ENCODE data around the gene PHYHIPL. TPM values are rescaled to one million over a fixed set of nuclear protein-coding genes. Genes with fewer than 3 reads are reported as not detected.

Gene PHYHIPL
- 0.69 TPM for total RNA-seq (ENCODE audit: unreplicated experiment)
- long read RNA-seq, result 0 reads

DNA sequence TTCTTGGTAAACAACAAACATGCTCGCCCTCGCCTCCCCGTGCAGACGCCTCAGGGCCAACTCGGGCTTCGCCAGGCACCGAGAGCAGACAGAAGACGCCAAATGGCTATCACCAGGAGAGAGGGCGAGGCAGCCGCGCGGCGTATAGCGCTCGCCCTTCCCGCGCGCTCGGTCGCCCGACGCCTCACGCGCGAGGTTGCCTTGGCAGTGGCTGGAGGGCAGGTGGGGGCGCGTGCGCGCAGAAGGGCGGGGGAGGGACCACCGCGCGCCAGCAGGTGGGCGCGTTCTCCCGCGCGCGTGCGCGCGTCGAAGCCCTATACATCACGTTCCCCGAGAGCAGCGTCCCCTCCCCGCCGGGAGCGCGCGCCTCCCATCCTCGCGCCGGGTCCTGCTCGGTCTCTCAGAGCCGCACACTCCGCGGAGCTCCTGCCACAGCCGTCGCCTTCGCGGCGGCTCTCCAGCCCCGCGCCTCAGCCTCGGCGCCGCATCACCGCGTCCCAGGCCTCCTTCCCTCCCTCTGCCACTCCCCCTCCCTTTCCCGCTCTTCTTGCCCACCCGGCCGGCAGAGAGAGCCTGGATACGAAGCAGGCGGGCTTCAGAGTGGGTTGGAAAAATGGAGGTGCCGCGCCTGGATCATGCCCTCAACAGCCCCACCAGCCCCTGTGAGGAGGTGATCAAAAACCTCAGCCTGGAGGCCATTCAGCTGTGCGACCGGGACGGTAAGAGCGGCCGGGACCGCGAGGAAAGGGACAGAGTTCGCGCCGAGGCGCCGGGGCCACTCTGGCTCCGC, at the start of gene PHYHIPL:
PHYHIPL (plus strand) TSS at position 403 of the 790 bp plus-strand sequence; CDS start at position 614, 211 bp downstream.
- Mint-ChIP-seq H3K4me1 (ENCODE audit: unreplicated experiment) (peaks cover 6% of the 10 kb centered on the region), H3K27me3 (ENCODE audit: unreplicated experiment) (peaks cover 13% of the 10 kb centered on the region), H3K36me3 (ENCODE audit: low read depth, unreplicated experiment) (no peaks in the 10 kb centered on the region), H3K9me3 (ENCODE audit: unreplicated experiment) (no peaks in the 10 kb centered on the region), H3K4me3 (ENCODE audit: unreplicated experiment) (peak within 1 kb of the TSS; percentile 94), H3K27ac (ENCODE audit: unreplicated experiment) (peak within 1 kb of the TSS; percentile 49)
- TF ChIP-seq, protein P1, sequence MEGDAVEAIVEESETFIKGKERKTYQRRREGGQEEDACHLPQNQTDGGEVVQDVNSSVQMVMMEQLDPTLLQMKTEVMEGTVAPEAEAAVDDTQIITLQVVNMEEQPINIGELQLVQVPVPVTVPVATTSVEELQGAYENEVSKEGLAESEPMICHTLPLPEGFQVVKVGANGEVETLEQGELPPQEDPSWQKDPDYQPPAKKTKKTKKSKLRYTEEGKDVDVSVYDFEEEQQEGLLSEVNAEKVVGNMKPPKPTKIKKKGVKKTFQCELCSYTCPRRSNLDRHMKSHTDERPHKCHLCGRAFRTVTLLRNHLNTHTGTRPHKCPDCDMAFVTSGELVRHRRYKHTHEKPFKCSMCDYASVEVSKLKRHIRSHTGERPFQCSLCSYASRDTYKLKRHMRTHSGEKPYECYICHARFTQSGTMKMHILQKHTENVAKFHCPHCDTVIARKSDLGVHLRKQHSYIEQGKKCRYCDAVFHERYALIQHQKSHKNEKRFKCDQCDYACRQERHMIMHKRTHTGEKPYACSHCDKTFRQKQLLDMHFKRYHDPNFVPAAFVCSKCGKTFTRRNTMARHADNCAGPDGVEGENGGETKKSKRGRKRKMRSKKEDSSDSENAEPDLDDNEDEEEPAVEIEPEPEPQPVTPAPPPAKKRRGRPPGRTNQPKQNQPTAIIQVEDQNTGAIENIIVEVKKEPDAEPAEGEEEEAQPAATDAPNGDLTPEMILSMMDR (IDR thresholded peaks at IDR 0.05; ENCODE audit: unreplicated experiment), result no peak
- peak; percentile 40 for DNase-seq (ENCODE audit: low spot score)

DNA sequence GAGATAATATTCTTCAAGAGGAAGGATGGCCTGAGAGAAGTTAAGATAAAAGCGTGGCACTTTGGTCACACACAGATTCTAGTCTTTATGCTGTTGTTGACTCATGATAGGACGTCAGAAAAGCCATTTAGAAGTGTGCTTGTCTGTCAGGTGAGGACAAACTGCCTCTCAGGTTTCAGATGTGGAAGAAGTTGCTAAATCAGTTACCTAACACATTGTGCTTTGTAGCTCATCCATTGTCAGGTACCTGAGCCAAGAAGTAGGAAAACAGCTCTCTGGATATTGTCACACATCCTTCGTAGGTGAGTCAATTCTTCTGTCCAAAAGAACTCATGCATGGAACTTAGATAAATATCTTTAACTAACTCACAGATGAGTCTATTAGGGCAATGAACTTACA, 49.5 kb upstream of the PHYHIPL start:
- no peaks in the 10 kb centered on the region for H3K9me3 Mint-ChIP-seq (ENCODE audit: unreplicated experiment)
- TF ChIP-seq, protein P1 (IDR thresholded peaks at IDR 0.05; ENCODE audit: unreplicated experiment), result no peak
- no peaks in the 10 kb centered on the region for H3K36me3 Mint-ChIP-seq (ENCODE audit: low read depth, unreplicated experiment)
- no peak for DNase-seq (ENCODE audit: low spot score)
- no peak overlapping the region for H3K4me3 Mint-ChIP-seq (ENCODE audit: unreplicated experiment)
- H3K27me3 Mint-ChIP-seq (ENCODE audit: unreplicated experiment), result peaks cover 1% of the 10 kb centered on the region
- H3K4me1 Mint-ChIP-seq (ENCODE audit: unreplicated experiment), result no peaks in the 10 kb centered on the region
- H3K27ac Mint-ChIP-seq (ENCODE audit: unreplicated experiment), result no peak overlapping the region

DNA sequence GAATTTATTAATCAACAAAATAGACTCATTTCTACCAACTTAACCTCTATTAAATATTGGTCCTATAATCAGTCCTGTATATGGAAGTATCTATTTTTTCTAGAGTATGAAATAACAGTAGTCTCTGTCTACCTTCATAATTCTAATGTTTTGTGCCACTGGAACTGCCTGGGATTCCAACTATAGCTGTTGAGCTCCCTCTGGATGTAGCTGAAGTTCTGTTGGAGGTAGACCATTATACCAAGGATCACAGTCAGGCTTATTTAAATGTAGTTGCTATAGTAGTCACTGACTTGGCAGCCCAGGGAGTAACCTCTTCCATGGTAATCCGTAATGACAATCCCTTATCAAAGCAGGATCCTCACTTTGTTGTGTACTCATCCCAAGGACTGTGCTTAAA, 48.5 kb upstream of the PHYHIPL start:
- Mint-ChIP-seq H3K9me3 (ENCODE audit: unreplicated experiment) (no peaks in the 10 kb centered on the region), H3K27ac (ENCODE audit: unreplicated experiment) (no peak overlapping the region), H3K27me3 (ENCODE audit: unreplicated experiment) (peaks cover 1% of the 10 kb centered on the region), H3K4me3 (ENCODE audit: unreplicated experiment) (no peak overlapping the region), H3K36me3 (ENCODE audit: low read depth, unreplicated experiment) (no peaks in the 10 kb centered on the region), H3K4me1 (ENCODE audit: unreplicated experiment) (no peaks in the 10 kb centered on the region)
- no peak for DNase-seq (ENCODE audit: low spot score)
- TF ChIP-seq, protein P1 (IDR thresholded peaks at IDR 0.05; ENCODE audit: unreplicated experiment), result no peak

DNA sequence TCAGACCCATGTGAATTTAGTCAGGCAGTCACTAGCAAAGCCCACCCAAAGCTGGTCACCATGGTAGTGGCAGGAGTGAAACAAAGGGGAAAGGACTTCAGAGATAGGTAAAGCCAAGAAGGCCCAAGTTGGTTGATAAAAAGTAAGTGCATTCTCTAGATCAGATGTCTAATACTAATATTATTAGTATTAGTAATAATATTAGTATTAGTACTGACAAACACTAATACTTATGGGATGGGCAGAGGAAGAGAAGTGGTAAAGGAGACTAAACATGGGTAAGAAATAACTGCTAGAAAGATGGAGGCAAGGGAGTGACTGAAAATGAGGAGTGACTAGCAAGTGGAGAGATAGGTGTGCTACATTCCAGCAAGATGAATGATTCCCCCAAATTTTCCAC, 46.6 kb upstream of the PHYHIPL start:
- TF ChIP-seq, protein P1 (IDR thresholded peaks at IDR 0.05; ENCODE audit: unreplicated experiment), result no peak
- H3K27ac Mint-ChIP-seq (ENCODE audit: unreplicated experiment), result no peak overlapping the region
- H3K36me3 Mint-ChIP-seq (ENCODE audit: low read depth, unreplicated experiment), result no peaks in the 10 kb centered on the region
- no peak overlapping the region for H3K4me3 Mint-ChIP-seq (ENCODE audit: unreplicated experiment)
- no peak for DNase-seq (ENCODE audit: low spot score)
- peaks cover 1% of the 10 kb centered on the region for H3K27me3 Mint-ChIP-seq (ENCODE audit: unreplicated experiment)
- no peaks in the 10 kb centered on the region for H3K9me3 Mint-ChIP-seq (ENCODE audit: unreplicated experiment)
- H3K4me1 Mint-ChIP-seq (ENCODE audit: unreplicated experiment), result peaks cover 3% of the 10 kb centered on the region

DNA sequence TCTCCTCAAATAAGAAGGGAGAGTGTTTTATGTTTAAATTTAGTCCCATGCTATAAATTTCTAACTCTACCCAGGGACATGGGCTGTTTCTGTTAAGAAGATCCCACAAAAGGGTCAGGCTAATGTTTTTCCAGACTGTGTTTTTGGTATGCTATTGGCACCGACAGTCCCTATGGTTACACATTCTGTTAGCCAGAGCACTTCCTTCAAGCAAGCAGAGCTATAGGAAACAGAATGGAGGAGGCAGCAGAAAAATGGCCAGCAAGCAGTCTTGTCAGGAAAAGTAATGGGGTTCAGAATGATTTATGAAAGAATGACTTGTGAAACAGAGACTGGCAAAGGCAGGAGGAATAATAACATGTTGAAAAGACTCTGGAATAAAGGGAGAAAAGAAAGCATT, 44.8 kb upstream of the PHYHIPL start:
- DNase-seq (ENCODE audit: low spot score), result no peak
- Mint-ChIP-seq H3K27me3 (ENCODE audit: unreplicated experiment) (peaks cover 1% of the 10 kb centered on the region), H3K4me3 (ENCODE audit: unreplicated experiment) (no peak overlapping the region), H3K9me3 (ENCODE audit: unreplicated experiment) (no peaks in the 10 kb centered on the region), H3K27ac (ENCODE audit: unreplicated experiment) (no peak overlapping the region), H3K36me3 (ENCODE audit: low read depth, unreplicated experiment) (no peaks in the 10 kb centered on the region), H3K4me1 (ENCODE audit: unreplicated experiment) (peaks cover 3% of the 10 kb centered on the region)
- TF ChIP-seq, protein P1 (IDR thresholded peaks at IDR 0.05; ENCODE audit: unreplicated experiment), result no peak
